Measurements from ENCODE around the gene PTPRD. TPM values are rescaled to one million over a fixed set of nuclear protein-coding genes. Genes with fewer than 3 reads are reported as not detected.
A peak's percentile ranks its signal among the peaks of the same experiment; 100 is the strongest.

Gene PTPRD
- polyA plus RNA-seq, 1 donor, result 55.8 TPM

- DNase-seq (ENCODE audit: low read depth), result no peak
Measured at GRCh38 chr9:8864545-8864896, 1748.3 kb downstream of the PTPRD start.

GRCh38 chr9:8863886-8864544 lies 1748.8 kb downstream of the PTPRD start:
- DNase-seq (ENCODE audit: low read depth), result no peak

- no peak for DNase-seq (ENCODE audit: low read depth)
Measured at GRCh38 chr9:8863069-8863468, 1749.7 kb downstream of the PTPRD start.

GRCh38 chr9:8860925-8861324 lies 1751.9 kb downstream of the PTPRD start:
- DNase-seq (ENCODE audit: low read depth), result peak; percentile 60

GRCh38 chr9:8860086-8860485 lies 1752.7 kb downstream of the PTPRD start:
- DNase-seq (ENCODE audit: low read depth), result no peak

- no peak for DNase-seq (ENCODE audit: low read depth)
Measured at GRCh38 chr9:8859416-8859815, 1753.4 kb downstream of the PTPRD start.

- no peak for DNase-seq (ENCODE audit: low read depth)
Measured at GRCh38 chr9:8858596-8859161, 1754.1 kb downstream of the PTPRD start.

- DNase-seq (ENCODE audit: low read depth), result peak; percentile 70
Measured at GRCh38 chr9:8857926-8858595, 1754.7 kb downstream of the PTPRD start.

- DNase-seq (ENCODE audit: low read depth), result no peak
Measured at GRCh38 chr9:8857068-8857925, 1755.5 kb downstream of the PTPRD start.

GRCh38 chr9:8856396-8857067 lies 1756.3 kb downstream of the PTPRD start:
- DNase-seq (ENCODE audit: low read depth), result no peak

GRCh38 chr9:8855046-8855445 lies 1757.8 kb downstream of the PTPRD start:
- DNase-seq (ENCODE audit: low read depth), result no peak

GRCh38 chr9:8852301-8852864 lies 1760.4 kb downstream of the PTPRD start:
- DNase-seq (ENCODE audit: low read depth), result no peak

GRCh38 chr9:8850914-8851313 lies 1761.9 kb downstream of the PTPRD start:
- DNase-seq (ENCODE audit: low read depth), result no peak

GRCh38 chr9:8845808-8846207 lies 1767.0 kb downstream of the PTPRD start:
- DNase-seq (ENCODE audit: low read depth), result no peak

GRCh38 chr9:8845376-8845775 lies 1767.4 kb downstream of the PTPRD start:
- no peak for DNase-seq (ENCODE audit: low read depth)

- no peak for DNase-seq (ENCODE audit: low read depth)
Measured at GRCh38 chr9:8844549-8844948, 1768.3 kb downstream of the PTPRD start.

GRCh38 chr9:8842402-8843193 lies 1770.2 kb downstream of the PTPRD start:
- DNase-seq (ENCODE audit: low read depth), result no peak

GRCh38 chr9:8838136-8838535 lies 1774.7 kb downstream of the PTPRD start:
- no peak for DNase-seq (ENCODE audit: low read depth)

- no peak for DNase-seq (ENCODE audit: low read depth)
Measured at GRCh38 chr9:8835291-8835690, 1777.5 kb downstream of the PTPRD start.

- no peak for DNase-seq (ENCODE audit: low read depth)
Measured at GRCh38 chr9:8832955-8833354, 1779.8 kb downstream of the PTPRD start.

- no peak for DNase-seq (ENCODE audit: low read depth)
Measured at GRCh38 chr9:8832386-8832785, 1780.4 kb downstream of the PTPRD start.

Measured in forelimb muscle (tissue), 1 donor.